ENCODE measurements around the gene GFRA1.

The GFRA1 gene

GRCh38 chr10:116211682-116212081, 61.3 kb downstream of the GFRA1 start (continued):
- TF ChIP-seq, protein P1, sequence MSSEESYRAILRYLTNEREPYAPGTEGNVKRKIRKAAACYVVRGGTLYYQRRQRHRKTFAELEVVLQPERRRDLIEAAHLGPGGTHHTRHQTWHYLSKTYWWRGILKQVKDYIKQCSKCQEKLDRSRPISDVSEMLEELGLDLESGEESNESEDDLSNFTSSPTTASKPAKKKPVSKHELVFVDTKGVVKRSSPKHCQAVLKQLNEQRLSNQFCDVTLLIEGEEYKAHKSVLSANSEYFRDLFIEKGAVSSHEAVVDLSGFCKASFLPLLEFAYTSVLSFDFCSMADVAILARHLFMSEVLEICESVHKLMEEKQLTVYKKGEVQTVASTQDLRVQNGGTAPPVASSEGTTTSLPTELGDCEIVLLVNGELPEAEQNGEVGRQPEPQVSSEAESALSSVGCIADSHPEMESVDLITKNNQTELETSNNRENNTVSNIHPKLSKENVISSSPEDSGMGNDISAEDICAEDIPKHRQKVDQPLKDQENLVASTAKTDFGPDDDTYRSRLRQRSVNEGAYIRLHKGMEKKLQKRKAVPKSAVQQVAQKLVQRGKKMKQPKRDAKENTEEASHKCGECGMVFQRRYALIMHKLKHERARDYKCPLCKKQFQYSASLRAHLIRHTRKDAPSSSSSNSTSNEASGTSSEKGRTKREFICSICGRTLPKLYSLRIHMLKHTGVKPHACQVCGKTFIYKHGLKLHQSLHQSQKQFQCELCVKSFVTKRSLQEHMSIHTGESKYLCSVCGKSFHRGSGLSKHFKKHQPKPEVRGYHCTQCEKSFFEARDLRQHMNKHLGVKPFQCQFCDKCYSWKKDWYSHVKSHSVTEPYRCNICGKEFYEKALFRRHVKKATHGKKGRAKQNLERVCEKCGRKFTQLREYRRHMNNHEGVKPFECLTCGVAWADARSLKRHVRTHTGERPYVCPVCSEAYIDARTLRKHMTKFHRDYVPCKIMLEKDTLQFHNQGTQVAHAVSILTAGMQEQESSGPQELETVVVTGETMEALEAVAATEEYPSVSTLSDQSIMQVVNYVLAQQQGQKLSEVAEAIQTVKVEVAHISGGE (tag by site-specific recombination; conservative IDR thresholded peaks at IDR 0.05; ENCODE audit: low read depth) = no peak
- TF ChIP-seq ZNF366 (tag by site-specific recombination; conservative IDR thresholded peaks at IDR 0.05) = peak; percentile 44
- TF ChIP-seq, protein P2, sequence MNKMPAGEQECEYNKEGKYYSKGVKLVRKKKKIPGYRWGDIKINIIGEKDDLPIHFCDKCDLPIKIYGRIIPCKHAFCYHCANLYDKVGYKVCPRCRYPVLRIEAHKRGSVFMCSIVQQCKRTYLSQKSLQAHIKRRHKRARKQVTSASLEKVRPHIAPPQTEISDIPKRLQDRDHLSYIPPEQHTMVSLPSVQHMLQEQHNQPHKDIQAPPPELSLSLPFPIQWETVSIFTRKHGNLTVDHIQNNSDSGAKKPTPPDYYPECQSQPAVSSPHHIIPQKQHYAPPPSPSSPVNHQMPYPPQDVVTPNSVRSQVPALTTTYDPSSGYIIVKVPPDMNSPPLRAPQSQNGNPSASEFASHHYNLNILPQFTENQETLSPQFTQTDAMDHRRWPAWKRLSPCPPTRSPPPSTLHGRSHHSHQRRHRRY (tag by site-specific recombination; IDR thresholded peaks at IDR 0.05) = no peak
- TF ChIP-seq IKZF3 (tag by site-specific recombination; IDR thresholded peaks at IDR 0.05) = peak; percentile 64; the same call in 1 of the 2 replicates
- no peak for TF ChIP-seq ZNF677 (tag by site-specific recombination; IDR thresholded peaks at IDR 0.05)
- no peak for TF ChIP-seq ZBTB44 (tag by site-specific recombination; IDR thresholded peaks at IDR 0.05)
- TF ChIP-seq HOXA7 (CRISPR knock-in tag; IDR thresholded peaks at IDR 0.05; ENCODE audit: borderline replicate concordance) = no peak
- no peak for TF ChIP-seq BCL11A (tag by site-specific recombination; IDR thresholded peaks at IDR 0.05; ENCODE audit: low read depth)
- TF ChIP-seq ZNF792 (tag by site-specific recombination; IDR thresholded peaks at IDR 0.05) = no peak
- no peak for TF ChIP-seq ZNF560 (tag by site-specific recombination; IDR thresholded peaks at IDR 0.05; ENCODE audit: borderline replicate concordance)
- TF ChIP-seq ZNF664 (tag by site-specific recombination; IDR thresholded peaks at IDR 0.05) = peak; percentile 94
- TF ChIP-seq, protein P3, sequence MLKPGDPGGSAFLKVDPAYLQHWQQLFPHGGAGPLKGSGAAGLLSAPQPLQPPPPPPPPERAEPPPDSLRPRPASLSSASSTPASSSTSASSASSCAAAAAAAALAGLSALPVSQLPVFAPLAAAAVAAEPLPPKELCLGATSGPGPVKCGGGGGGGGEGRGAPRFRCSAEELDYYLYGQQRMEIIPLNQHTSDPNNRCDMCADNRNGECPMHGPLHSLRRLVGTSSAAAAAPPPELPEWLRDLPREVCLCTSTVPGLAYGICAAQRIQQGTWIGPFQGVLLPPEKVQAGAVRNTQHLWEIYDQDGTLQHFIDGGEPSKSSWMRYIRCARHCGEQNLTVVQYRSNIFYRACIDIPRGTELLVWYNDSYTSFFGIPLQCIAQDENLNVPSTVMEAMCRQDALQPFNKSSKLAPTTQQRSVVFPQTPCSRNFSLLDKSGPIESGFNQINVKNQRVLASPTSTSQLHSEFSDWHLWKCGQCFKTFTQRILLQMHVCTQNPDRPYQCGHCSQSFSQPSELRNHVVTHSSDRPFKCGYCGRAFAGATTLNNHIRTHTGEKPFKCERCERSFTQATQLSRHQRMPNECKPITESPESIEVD (tag by site-specific recombination; IDR thresholded peaks at IDR 0.05) = peak; percentile 62
- no peak for TF ChIP-seq OSR2 (tag by site-specific recombination; IDR thresholded peaks at IDR 0.05)
- no peak for TF ChIP-seq PRDM10 (tag by site-specific recombination; IDR thresholded peaks at IDR 0.05)

All from HEK293 (cell line).